GM21526 (cell line): ENCODE measurements around the gene ANKDD1A.

Experiments used
- ATAC-seq: cut with Tn5 transposase; IDR thresholded peaks from one replicate; pipeline ENCODE4 v1.9.1; 2021; ENCODE audit warnings: moderate library complexity; ENCODE audit not compliant: unreplicated experiment, low FRiP score

The ANKDD1A gene

GRCh38 chr15:64911311-64912186 is at the start of gene ANKDD1A:
Gene ANKDD1A (plus strand): TSS chr15:64911902. CDS start chr15:64911931, 29 bp downstream.
- peak; percentile 73 for ATAC-seq

- ATAC-seq, result no peak
Observed at GRCh38 chr15:64861960-64862359, 49.7 kb upstream of the ANKDD1A start.

GRCh38 chr15:64862408-64862807 is 49.3 kb upstream of the ANKDD1A start:
- ATAC-seq, result no peak

GRCh38 chr15:64864068-64864467 is 47.6 kb upstream of the ANKDD1A start:
- ATAC-seq, result no peak

GRCh38 chr15:64865126-64865997 is 46.3 kb upstream of the ANKDD1A start:
- no peak for ATAC-seq

- no peak for ATAC-seq
Observed at GRCh38 chr15:64865998-64866520, 45.6 kb upstream of the ANKDD1A start.

GRCh38 chr15:64869501-64869900 is 42.2 kb upstream of the ANKDD1A start:
- ATAC-seq, result no peak

GRCh38 chr15:64870353-64870752 is 41.3 kb upstream of the ANKDD1A start:
- ATAC-seq, result no peak

GRCh38 chr15:64875641-64876223 is 36.0 kb upstream of the ANKDD1A start:
- ATAC-seq, result no peak

GRCh38 chr15:64877435-64877834 is 34.3 kb upstream of the ANKDD1A start:
- no peak for ATAC-seq

GRCh38 chr15:64878705-64879104 is 33.0 kb upstream of the ANKDD1A start:
- no peak for ATAC-seq

GRCh38 chr15:64883100-64883581 is 28.6 kb upstream of the ANKDD1A start:
- peak; percentile 56 for ATAC-seq

GRCh38 chr15:64883997-64884511 is 27.6 kb upstream of the ANKDD1A start:
- ATAC-seq, result no peak

GRCh38 chr15:64884679-64885078 is 27.0 kb upstream of the ANKDD1A start:
- no peak for ATAC-seq

GRCh38 chr15:64888336-64888735 is 23.4 kb upstream of the ANKDD1A start:
- no peak for ATAC-seq

- ATAC-seq, result no peak
Observed at GRCh38 chr15:64891561-64891960, 20.1 kb upstream of the ANKDD1A start.

GRCh38 chr15:64892847-64893403 is 18.8 kb upstream of the ANKDD1A start:
- no peak for ATAC-seq

GRCh38 chr15:64893481-64894394 is 18.0 kb upstream of the ANKDD1A start:
- peak; percentile 52 for ATAC-seq
